Measurements from ENCODE around the gene SH3TC1. TPM values are rescaled to one million over a fixed set of nuclear protein-coding genes. Genes with fewer than 3 reads are reported as not detected.

The SH3TC1 gene
- total RNA-seq, 1 donor from 2014 or later, result 227 TPM

DNA sequence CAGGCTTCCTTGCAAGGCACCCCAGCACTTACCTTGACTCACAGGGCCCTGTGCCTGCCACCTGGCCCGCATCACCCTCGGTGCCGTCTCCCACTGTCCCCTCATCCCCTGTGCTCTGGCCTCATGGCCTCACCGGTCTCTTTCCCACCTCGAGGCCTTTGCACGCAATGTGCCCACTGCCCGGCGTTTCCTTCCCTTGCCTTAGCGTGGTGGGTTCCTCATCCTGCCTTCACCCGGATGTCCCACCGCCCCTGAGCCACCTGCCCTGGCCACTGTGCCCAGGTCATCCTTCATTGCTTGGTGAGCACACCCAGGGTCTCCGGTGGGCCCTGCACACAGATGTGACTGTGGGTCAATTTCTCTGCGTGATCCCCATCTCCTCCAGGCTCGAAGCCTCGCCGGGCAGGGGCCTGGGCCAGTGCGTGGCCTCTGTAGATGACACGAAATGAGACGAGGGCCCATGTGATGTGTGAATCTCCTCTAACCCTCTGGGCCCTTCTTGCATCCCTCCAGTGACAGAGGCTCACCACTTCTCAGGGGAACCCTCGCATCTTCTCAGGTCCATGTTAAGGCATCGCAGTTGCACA is 75.1 kb downstream of the SH3TC1 start:
- DNase-seq (ENCODE audit: extremely low read depth, low read depth, low spot score), result no peak

GRCh38 chr4:8274765-8275547 is 75.9 kb downstream of the SH3TC1 start:
- DNase-seq (ENCODE audit: extremely low read depth, low read depth, low spot score), result no peak

DNA sequence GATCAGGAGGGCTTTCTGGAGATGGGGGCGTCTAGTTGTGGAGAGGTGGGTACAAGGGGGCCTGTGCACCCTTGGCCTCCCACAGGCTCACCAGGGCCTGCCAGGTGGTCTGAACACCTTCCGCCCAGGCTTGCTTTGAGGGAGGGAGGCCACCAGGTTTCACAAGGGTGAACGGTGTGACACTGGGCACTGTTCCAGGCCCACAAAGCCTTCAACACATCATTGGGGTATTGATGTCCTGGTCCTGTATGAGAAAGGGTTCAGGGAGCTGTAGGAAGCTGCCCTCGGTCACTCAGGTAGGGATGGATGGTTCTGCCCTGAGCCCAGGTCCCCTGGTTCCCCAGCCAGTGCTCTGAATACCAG is 76.4 kb downstream of the SH3TC1 start:
- no peak for DNase-seq (ENCODE audit: extremely low read depth, low read depth, low spot score)

DNA sequence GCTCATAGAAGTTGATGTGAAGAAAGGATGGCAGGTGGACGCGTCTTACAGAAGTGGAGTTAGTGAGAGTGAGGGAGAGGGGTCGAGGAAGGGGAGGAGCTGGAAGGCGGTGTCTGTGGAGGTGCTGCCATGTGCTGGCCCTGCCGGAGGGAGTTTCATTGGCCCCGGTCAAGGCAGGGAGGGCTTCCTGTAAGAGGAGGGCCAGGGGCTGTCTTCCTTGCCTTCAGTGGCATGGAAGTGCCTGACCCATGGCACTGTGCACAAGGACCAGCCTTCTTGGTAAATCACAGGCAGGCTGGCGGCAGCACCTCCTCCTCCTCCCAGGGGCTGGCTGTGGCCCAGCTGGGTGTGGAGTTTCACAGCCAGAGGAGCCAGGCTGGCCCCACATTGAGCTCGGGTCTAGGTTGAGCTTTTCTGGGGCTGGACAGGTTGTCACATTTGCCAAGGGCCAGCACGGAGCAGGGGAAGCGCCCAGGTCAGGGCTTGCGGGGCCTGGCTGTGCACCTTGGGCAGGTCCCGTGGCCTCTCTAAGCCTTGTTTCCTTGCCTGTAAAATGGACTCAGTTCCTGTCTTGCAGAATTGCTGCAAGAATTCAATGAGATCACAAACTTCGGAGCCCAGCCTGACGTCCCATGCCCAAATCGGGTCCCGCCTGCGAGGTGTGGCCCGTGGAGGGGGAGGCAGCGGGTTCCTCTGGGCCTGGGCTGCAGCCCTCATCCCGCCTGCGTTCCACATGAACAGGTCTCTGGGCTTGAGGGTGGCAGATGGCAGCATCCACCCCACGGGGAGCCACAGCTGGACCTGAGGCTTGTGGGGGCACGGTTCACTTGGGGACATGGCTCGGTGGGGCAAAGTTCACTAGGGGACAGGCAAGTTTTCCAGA is 77.5 kb downstream of the SH3TC1 start:
- DNase-seq (ENCODE audit: extremely low read depth, low read depth, low spot score), result no peak

DNA sequence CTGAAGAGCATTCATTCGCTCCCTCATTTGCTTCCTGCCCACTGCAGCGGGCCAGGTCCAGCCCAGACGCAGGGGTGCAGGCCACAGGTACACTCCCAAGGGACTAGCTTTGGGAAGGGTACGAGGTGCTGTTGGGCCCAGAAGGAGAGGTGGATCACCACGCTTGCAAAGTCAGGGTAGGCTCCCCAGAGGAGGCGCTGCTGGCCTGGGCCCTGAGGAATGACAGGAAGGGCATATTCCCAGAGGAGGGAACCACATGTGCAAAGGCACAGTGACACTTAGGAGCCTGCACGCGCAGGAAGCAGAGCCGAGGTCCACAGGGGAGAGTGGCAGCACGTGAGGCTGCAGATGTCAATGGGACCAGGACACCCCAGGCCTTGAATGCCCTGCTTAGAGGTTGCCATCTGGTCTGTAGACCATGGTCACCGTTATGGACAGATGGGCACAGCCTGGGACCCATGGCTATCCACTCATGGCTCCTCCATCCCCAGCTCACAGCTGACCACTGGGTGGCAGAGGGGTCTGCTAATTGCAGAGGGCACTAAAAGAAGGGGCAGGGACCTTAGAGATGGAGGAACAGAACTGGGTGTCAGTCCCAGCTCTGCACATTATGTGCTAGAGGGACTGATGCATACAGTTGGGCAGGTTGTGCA is 78.4 kb downstream of the SH3TC1 start:
- DNase-seq (ENCODE audit: extremely low read depth, low read depth, low spot score), result no peak

- no peak for DNase-seq (ENCODE audit: extremely low read depth, low read depth, low spot score)
These were observed 78.9 kb downstream of the SH3TC1 start for GRCh38 chr4:8278009-8278395.

DNA sequence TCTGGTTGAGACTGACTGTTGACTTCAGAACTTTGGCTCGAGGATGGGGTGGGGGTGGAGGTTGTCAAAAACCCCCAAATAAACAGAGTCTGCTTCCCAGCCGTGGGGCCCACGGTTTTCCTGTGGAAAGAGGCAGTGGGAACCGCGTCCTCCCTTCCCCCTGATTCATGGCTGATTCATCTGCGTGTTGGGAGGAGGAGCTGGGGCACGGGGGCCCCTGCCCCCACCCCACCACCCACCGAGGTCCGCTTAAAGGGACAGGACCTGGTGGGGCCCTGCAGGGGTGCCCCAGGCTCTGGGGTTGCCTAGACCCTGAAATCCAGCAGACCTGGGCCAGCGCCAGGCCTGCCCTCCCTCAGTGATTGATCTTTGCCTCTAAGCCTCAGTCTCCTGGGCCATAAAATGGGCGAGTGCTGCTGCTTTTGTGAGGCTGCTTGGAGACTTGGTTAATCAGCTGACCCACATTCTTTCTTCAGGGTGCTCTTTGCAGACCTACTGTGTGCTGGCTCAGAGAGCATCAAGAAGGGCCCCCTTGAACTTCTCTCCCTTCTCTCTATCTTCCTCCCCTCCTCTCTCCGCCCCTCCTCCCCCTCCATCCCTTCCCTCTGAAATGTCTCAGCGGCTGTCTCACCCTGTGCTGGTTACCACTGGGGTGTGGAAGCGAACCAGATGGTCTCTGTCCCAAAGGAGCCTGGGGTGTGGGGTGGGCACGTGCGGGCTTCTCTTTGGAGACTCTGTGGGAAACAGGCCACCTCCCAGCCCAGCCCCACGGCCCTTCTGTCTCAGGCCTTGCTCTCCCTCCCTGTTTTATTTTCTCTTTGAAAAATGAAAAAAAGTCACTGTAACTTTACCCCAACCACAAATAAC is 79.6 kb downstream of the SH3TC1 start:
- DNase-seq (ENCODE audit: extremely low read depth, low read depth, low spot score), result no peak

GRCh38 chr4:8279321-8280157 is 80.4 kb downstream of the SH3TC1 start:
- DNase-seq (ENCODE audit: extremely low read depth, low read depth, low spot score), result no peak

- no peak for DNase-seq (ENCODE audit: extremely low read depth, low read depth, low spot score)
These were observed 81.2 kb downstream of the SH3TC1 start for GRCh38 chr4:8280158-8280875.

DNA sequence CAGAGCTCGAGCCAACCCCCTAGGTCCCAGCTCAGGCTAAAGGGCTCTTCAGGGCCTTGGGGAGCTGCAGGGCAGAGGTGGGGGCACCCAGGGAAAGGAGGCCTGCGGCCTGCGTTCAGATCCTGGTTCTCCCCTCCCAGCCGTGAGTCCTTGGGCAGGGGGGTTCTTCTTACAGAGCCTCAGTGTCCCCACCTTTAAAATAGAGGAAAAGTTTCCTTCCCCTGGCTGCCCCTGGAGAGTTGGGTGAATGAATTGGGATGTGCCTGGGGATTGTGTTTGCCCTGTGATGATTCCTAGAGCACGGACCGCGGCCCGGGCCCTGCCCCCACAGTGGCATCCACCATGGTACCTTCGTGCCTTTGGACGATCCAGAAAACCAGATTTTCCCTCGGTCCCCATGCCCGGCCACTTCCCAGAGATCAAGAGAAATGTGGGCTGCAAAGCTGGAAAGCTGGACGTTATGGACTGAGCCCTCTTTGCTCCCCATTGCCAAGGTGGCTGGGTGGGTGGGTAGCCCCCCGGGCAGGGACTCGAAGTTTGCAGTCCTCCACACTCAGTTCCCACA is 81.9 kb downstream of the SH3TC1 start:
- DNase-seq (ENCODE audit: extremely low read depth, low read depth, low spot score), result no peak

DNA sequence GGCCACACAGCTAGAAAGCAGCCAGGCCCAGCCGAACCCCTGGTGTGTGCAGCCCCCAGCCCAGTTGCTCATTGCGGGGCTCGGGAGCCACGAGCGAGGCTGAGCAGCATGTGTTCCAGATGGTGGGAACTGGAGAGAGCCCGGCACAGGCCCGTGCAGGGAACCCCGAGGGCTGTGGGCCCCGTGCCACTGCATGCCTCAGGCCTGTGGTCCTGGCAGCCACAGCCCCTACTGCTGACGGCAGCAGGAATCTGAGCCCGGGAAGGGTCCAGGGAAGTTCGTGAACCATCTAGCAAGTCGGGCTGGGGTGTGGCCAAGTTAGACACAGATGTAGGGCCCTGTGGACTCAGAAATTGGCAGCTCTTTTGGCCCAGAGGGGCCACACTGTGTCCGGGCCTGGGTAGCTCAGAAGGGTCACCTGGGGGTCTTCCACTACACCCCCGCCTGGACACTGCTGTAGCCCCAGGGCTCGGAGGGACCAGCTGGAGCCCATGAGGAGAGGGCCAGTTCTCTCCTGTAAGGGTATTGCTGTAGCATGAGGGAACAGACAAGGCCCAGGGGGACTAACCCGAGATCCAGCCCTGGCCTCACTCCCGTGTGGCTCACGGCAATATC is 82.5 kb downstream of the SH3TC1 start:
- DNase-seq (ENCODE audit: extremely low read depth, low read depth, low spot score), result no peak

- no peak for DNase-seq (ENCODE audit: extremely low read depth, low read depth, low spot score)
These were observed 83.1 kb downstream of the SH3TC1 start for GRCh38 chr4:8282134-8282641.

DNA sequence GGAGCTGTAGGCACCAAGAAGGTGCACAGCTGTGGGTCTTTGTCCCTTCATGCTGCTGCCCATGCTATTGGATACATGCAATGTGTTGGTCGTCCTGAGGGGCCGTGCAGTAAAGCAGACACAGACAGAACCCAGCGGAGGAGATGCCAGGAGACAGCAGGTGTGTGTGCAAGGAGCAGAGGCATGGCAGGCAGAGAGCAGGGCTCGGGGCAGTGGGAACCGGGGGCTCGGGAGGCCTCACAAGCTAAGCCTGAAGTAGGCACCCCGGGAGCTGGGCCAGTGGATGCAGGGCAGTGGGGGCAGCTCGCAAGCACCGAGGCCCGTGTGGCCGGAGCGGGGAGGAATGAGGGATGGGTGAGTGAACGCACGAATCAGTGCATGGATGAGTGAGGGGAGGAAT is 83.7 kb downstream of the SH3TC1 start:
- no peak for DNase-seq (ENCODE audit: extremely low read depth, low read depth, low spot score)

GRCh38 chr4:8283161-8283560 is 84.1 kb downstream of the SH3TC1 start:
- no peak for DNase-seq (ENCODE audit: extremely low read depth, low read depth, low spot score)

DNA sequence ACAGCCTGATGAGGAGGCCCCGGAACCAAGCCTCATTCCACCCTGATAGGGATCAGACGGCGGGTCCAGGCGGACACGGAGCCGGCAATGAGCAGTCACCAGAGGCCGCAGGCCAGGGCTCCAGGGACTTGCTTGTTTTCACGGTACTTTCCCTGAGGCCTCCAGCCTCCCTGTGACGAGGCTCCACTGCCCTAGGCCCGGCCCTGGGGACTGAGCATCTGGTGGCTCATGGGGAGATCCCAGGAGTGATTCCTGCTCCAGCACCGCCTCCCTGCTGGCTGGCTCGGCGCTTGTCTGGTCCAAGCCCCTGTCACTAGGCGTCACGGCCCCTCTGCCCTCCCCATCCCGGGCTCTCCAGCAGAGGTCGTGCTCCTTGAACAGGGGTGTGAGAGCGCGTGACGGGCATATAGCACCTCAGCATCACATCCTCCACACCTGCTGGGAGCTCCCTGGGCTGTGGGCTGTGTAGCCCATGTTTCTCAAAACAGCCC is 84.6 kb downstream of the SH3TC1 start:
- DNase-seq (ENCODE audit: extremely low read depth, low read depth, low spot score), result no peak

GRCh38 chr4:8284391-8284790 is 85.3 kb downstream of the SH3TC1 start:
- DNase-seq (ENCODE audit: extremely low read depth, low read depth, low spot score), result no peak

GRCh38 chr4:8285143-8285975 is 86.3 kb downstream of the SH3TC1 start:
- no peak for DNase-seq (ENCODE audit: extremely low read depth, low read depth, low spot score)

Data from glomerular endothelial cell (primary cell).